K562 (cell line): ENCODE results near the gene TMEM184B. TPM values are rescaled to one million over a fixed set of nuclear protein-coding genes. Genes with fewer than 3 reads are reported as not detected.
A peak's percentile ranks its signal among the peaks of the same experiment; 100 is the strongest.

Experiments used
- ATAC-seq: fragments of 200-7000 bp; cut with Tn5 transposase; 3 replicates; pipeline ENCODE4 v1.9.1; 2020; ENCODE audit warnings: moderate library complexity
- BruUV-seq: library from RNA; stranded (reverse); fragments of 400-500 nt; replicated peaks from 2 replicates; lab custom pipeline; 2021; lab: Mats Ljungman, UMichigan
- CTCF ChIA-PET: fragments of 300-600 bp; formaldehyde crosslinking; extraction: SDS; loops from one replicate; lab custom pipeline; 2021; ENCODE audit warnings: low intra/inter-chr PET ratio; lab: Yijun Ruan, JAX
- POLR2A ChIA-PET: fragments of 300-600, 350-650 bp; sonication (Branson Sonifier 250); formaldehyde crosslinking; extraction: SDS; loops from one replicate; lab custom pipeline; 2021; ENCODE audit warnings: antibody characterized with exemption, inconsistent platforms; lab: Yijun Ruan, JAX
- DNase-seq, 4 experiments: peaks; one replicate each; pipeline versions ENCODE4 v3.0.0 to v3.0.0-alpha.2; 2011 to 2018; ENCODE audit warnings: low spot score in 3 of 4, mixed read lengths in 3 of 4; ENCODE audit errors: extremely low read depth in 1 of 4
- FAIRE-seq: peaks from 2 replicates; lab custom pipeline; 2011; peaks lifted over from hg19 to GRCh38; lab: Jason Lieb, UNC
- H2AFZ ChIP-seq: 2 replicates; pipeline ENCODE4 v1.6.0; 2011; ENCODE audit warnings: low read depth, low read length, control low read depth, inconsistent platforms
- H3K27ac ChIP-seq: fragments of 200-600 bp; 3 replicates; pipeline ENCODE4 v1.8.0; 2011; ENCODE audit warnings: low read depth, mild to moderate bottlenecking, control low read depth, inconsistent platforms, low read length, moderate library complexity, mixed read lengths; ENCODE audit errors: extremely low read depth
- H3K27me3 ChIP-seq, 2 experiments: fragments of 300-600 bp in 1 of 2; 2 replicates in 1 of 2; 3 replicates in 1 of 2; pipeline versions ENCODE4 v1.6.0 to v1.8.0; 2011; ENCODE audit warnings: inconsistent platforms in 2 of 2, low read length in 2 of 2, mild to moderate bottlenecking in 1 of 2, mixed read lengths in 1 of 2, moderate library complexity in 1 of 2; ENCODE audit not compliant: control insufficient read depth in 2 of 2, insufficient read depth in 2 of 2
- H3K36me3 ChIP-seq: fragments of 300-600 bp; 3 replicates; pipeline ENCODE4 v1.8.0; 2011; ENCODE audit warnings: mild to moderate bottlenecking, low read length, inconsistent platforms; ENCODE audit not compliant: control insufficient read depth, insufficient read depth
- H3K4me1 ChIP-seq, 2 experiments: fragments of 200-600 bp in 1 of 2; replicated peaks in 1 of 2; 2 replicates in 1 of 2; 3 replicates in 1 of 2; pipeline versions ENCODE4 v1.5.1 to v1.8.0; 2011; ENCODE audit warnings: inconsistent platforms in 2 of 2, low read length in 2 of 2, mild to moderate bottlenecking in 1 of 2, mixed read lengths in 1 of 2, moderate library complexity in 1 of 2; ENCODE audit not compliant: control insufficient read depth in 2 of 2, insufficient read depth in 2 of 2
- H3K4me2 ChIP-seq: 2 replicates; pipeline ENCODE4 v1.6.1; 2011; ENCODE audit warnings: low read length, control low read depth, inconsistent platforms, mixed read lengths; ENCODE audit not compliant: insufficient read depth
- H3K4me3 ChIP-seq: fragments of 200-600 bp; sonication (generic), shearing (Covaris generic); 2 replicates; pipeline ENCODE4 v1.5.1; 2016; ENCODE audit warnings: control low read depth, inconsistent platforms
- H3K79me2 ChIP-seq: fragments of 200-600 bp; 3 replicates; pipeline ENCODE4 v1.8.0; 2011; ENCODE audit warnings: low read length, inconsistent platforms; ENCODE audit not compliant: control insufficient read depth, insufficient read depth
- H3K9ac ChIP-seq, 2 experiments: 2 replicates each; pipeline versions ENCODE4 v1.6.0 to v1.6.1; 2011; ENCODE audit warnings: low read depth in 2 of 2, low read length in 2 of 2, control low read depth in 1 of 2, inconsistent platforms in 1 of 2, mild to moderate bottlenecking in 1 of 2, mixed read lengths in 1 of 2; ENCODE audit not compliant: insufficient read depth in 1 of 2
- H3K9me1 ChIP-seq: one replicate; pipeline ENCODE4 v1.6.0; 2011; ENCODE audit warnings: inconsistent platforms, mild to moderate bottlenecking, low read length, moderate library complexity; ENCODE audit not compliant: control insufficient read depth, insufficient read depth
- H3K9me3 ChIP-seq: replicated peaks from 2 replicates; pipeline ENCODE4 v1.5.1; 2011; ENCODE audit warnings: low read depth, low read length, inconsistent platforms; ENCODE audit not compliant: control insufficient read depth, insufficient read depth
- H4K20me1 ChIP-seq: replicated peaks from 2 replicates; pipeline ENCODE4 v1.6.1; 2011; ENCODE audit warnings: low read length, inconsistent platforms, mixed read lengths; ENCODE audit not compliant: control insufficient read depth, insufficient read depth
- AFF1 ChIP-seq, 2 experiments: fragments of 450-650 bp; IDR thresholded peaks; 2 replicates each; pipeline ENCODE4 v1.6.1; 2018; ENCODE audit warnings: mild to moderate bottlenecking in 2 of 2, low read depth in 1 of 2; ENCODE audit not compliant: partially characterized antibody in 2 of 2
- ARID1B ChIP-seq: fragments of 450-650 bp; IDR thresholded peaks from 2 replicates; pipeline ENCODE4 v1.6.1; 2016; ENCODE audit warnings: antibody characterized with exemption, mild to moderate bottlenecking, inconsistent platforms
- ATF1 ChIP-seq, 2 experiments: fragments of 450-650 bp in 1 of 2; IDR thresholded peaks; 2 replicates each; pipeline ENCODE4 v1.6.1; 2016; ENCODE audit warnings: missing compliant biosample characterization in 1 of 2, missing genetic modification characterization in 1 of 2
- ETS1 ChIP-seq: conservative IDR thresholded peaks from 2 replicates; pipeline ENCODE4 v1.6.1; 2011; ENCODE audit warnings: low read depth, mild to moderate bottlenecking, low read length; ENCODE audit not compliant: control insufficient read depth
- HBP1 ChIP-seq: fragments of 450-650 bp; formaldehyde crosslinking; IDR thresholded peaks from 2 replicates; pipeline ENCODE4 v1.4.0; 2022; ENCODE audit warnings: missing genetic modification characterization
- HDAC1 ChIP-seq, 2 experiments: fragments of 450-650 bp; IDR thresholded peaks; 2 replicates each; pipeline ENCODE4 v1.6.1; 2016 to 2017; ENCODE audit warnings: inconsistent platforms in 1 of 2, mild to moderate bottlenecking in 1 of 2, moderate library complexity in 1 of 2
- RBM34 ChIP-seq: fragments of 200-400 bp; formaldehyde crosslinking; IDR thresholded peaks from 2 replicates; pipeline ENCODE4 v1.6.1; 2018; ENCODE audit warnings: low read length, borderline replicate concordance; ENCODE audit not compliant: insufficient read depth
- SOX6 ChIP-seq: fragments of 450-650 bp; IDR thresholded peaks from 2 replicates; pipeline ENCODE4 v1.6.1; 2014; ENCODE audit warnings: mild to moderate bottlenecking
- ZBTB17 ChIP-seq: fragments of 450-650 bp; formaldehyde crosslinking; IDR thresholded peaks from 2 replicates; pipeline ENCODE4 v1.4.0; 2020; ENCODE audit warnings: mild to moderate bottlenecking
- ZNF197 ChIP-seq: fragments of 200-800 bp; sonication (Bioruptor generic); IDR thresholded peaks from 2 replicates; pipeline ENCODE4 v1.6.1; 2016; ENCODE audit warnings: low read depth, missing genetic modification characterization, missing compliant biosample characterization
- WGBS: fragments of 100-300 bp; shearing (Covaris generic); methylation state at CpG from one replicate; pipeline ENCODE4 v1.1.6; 2016; ENCODE audit warnings: low coverage, mixed read lengths; ENCODE audit not compliant: insufficient coverage; ENCODE audit errors: missing lambda C conversion rate; 5-methylcytosine and 5-hydroxymethylcytosine counted together
- in situ Hi-C: fragments of 300-500 bp; cut with MboI; formaldehyde crosslinking; loops from 4 replicates; pipeline ENCODE4 v1.15.0; 2018; ENCODE audit warnings: inconsistent platforms, mixed read lengths
- intact Hi-C: fragments of 100-400 bp; cut with micrococcal nuclease; formaldehyde crosslinking; loops from 2 replicates; pipeline ENCODE4 v1.14.2; 2022
- polyA plus RNA-seq, 8 experiments: library from polyadenylated mRNA; depleted of rRNA in 4 of 8; stranded (reverse) in 5 of 8; unstranded in 3 of 8; fragments of >200 nt; fragmentation: Nextera tagmentation in 2 of 8; fragmentation: Illumina TruSeq in 1 of 8; extraction: Ambion mirVana in 2 of 8; extraction: Trizol in 1 of 8; gene quantifications; 2 replicates each; pipeline versions ENCODE4 v1.2.1 to v1.2.3, GENCODE V29; 2011 to 2014; ENCODE audit warnings: inconsistent platforms in 1 of 8, missing spikeins in 1 of 8
- total RNA-seq, 7 experiments: library from RNA; depleted of rRNA in 6 of 7; stranded (reverse); fragments of >200 nt in 6 of 7; fragmentation: Illumina TruSeq in 2 of 7; extraction: Trizol in 2 of 7; gene quantifications; 2 replicates each; pipeline versions ENCODE4 v1.2.1 to v1.2.3, GENCODE V29; 2011 to 2021; ENCODE audit warnings: low replicate concordance in 1 of 7

Gene TMEM184B
- total and polyA plus RNA-seq, 9 of the 15 experiments (the other 6 are each of a cell fraction or from before 2014, with no cell fraction given) = 0.31 to 25.1 (median 6.2) TPM

GRCh38 chr22:38266120-38266519 is 6.7 kb downstream of the TMEM184B start:
- Histone ChIP-seq H4K20me1 (no peaks in the 10 kb centered on the region), H3K9me3 (no peaks in the 10 kb centered on the region), H3K27ac (peak overlapping the region; percentile 66), H3K36me3 (peaks cover 17% of the 10 kb centered on the region; the same call in 2 of the 3 replicates), H3K4me3 (no peak overlapping the region), H3K9ac (peak overlapping the region; percentile 40 to 87; a peak in 3 of 4 replicates), H3K4me1 (peaks cover 15 to 25% of the 10 kb centered on the region in 2 experiments), H3K9me1 (no peaks in the 10 kb centered on the region), H3K79me2 (peaks cover 57% of the 10 kb centered on the region), H3K27me3 (no peaks in the 10 kb centered on the region), H2AFZ (peak overlapping the region; percentile 62; the same call in 1 of the 2 replicates), H3K4me2 (peak overlapping the region; percentile 63)
- intact Hi-C loops (loop anchor here (10.0 kb wide), 1 partner anchor 89 kb away; no protein-coding TSS in a partner anchor), in situ Hi-C loops (no loop called here)
- no TSS peak for BruUV-seq
- 0% methylated on average over 5 of the region's 8 CpGs for WGBS
- ChIA-PET POLR2A (interaction anchor here (0.8 to 2.1 kb wide), 5 partner anchors 11 to 64 kb away, joined by 3 to 7 read pairs (median 6); partner anchors contain the start of gene MAFF), CTCF (no interaction called here)
- DNase-seq (peak; percentile 53 to 74 (median 61)), ATAC-seq (peak; percentile 70), FAIRE-seq (peak; percentile 90)
- TF ChIP-seq HDAC1 (IDR thresholded peaks at IDR 0.05) (peak in 1 of 2 experiments; percentile 34; a peak in 1 of 4 replicates), HBP1 (peak; percentile 27; the same call in 1 of the 2 replicates), ZNF197 (CRISPR knock-in tag) (no peak), ARID1B (peak; percentile 34; the same call in 1 of the 2 replicates), SOX6 (peak; percentile 29; the same call in 1 of the 2 replicates), ATF1 (CRISPR knock-in tag; IDR thresholded peaks at IDR 0.05) (no peak), ATF1 (tag; IDR thresholded peaks at IDR 0.05) (no peak), AFF1 (IDR thresholded peaks at IDR 0.05; ENCODE audit: low read depth in 1 of 2, partially characterized antibody in 2 of 2) (peak in 1 of 2 experiments; percentile 44), ZBTB17 (0 out of 2 replicates have a peak, but pooled peaks have one; percentile 68), RBM34 (no peak), ETS1 (no peak)
